H1 (cell line): ENCODE measurements around the gene DEDD2. TPM values are rescaled to one million over a fixed set of nuclear protein-coding genes. Genes with fewer than 3 reads are reported as not detected.
"Not testable (repeated sequence)": the region's sequence is repeated elsewhere in the genome, so short reads cannot be mapped to it uniquely, and the experiment has no call there.

ENCODE experiments used
- CTCF ChIA-PET: fragments of 300-600 bp; sonication (Branson Sonifier 250); formaldehyde crosslinking; loops from one replicate; lab custom pipeline; 2021; ENCODE audit not compliant: partially characterized antibody; lab: Charles Lee
- POLR2A ChIA-PET: fragments of 300-600 bp; sonication (Branson Sonifier 250); formaldehyde crosslinking; loops from one replicate; lab custom pipeline; 2021; ENCODE audit warnings: inconsistent platforms; ENCODE audit not compliant: partially characterized antibody; lab: Charles Lee
- DNase-seq, 2 experiments: peaks; one replicate each; pipeline versions ENCODE4 v3.0.0 to v3.0.0-alpha.2; 2010 to 2022; ENCODE audit warnings: low spot score in 2 of 2, low read depth in 1 of 2, mixed read lengths in 1 of 2
- FAIRE-seq: peaks from 2 replicates; lab custom pipeline; 2011; peaks lifted over from hg19 to GRCh38; lab: Jason Lieb, UNC
- H2AFZ ChIP-seq: 2 replicates; pipeline ENCODE4 v1.8.1; 2012; ENCODE audit warnings: low read length, inconsistent platforms
- H2AK5ac ChIP-seq: 2 replicates; pipeline ENCODE4 v1.6.1; 2013; ENCODE audit warnings: low read depth, low read length
- H2BK120ac ChIP-seq: replicated peaks from 2 replicates; pipeline ENCODE3; 2013; ENCODE audit warnings: low read depth, low read length, inconsistent platforms
- H2BK12ac ChIP-seq: 2 replicates; pipeline ENCODE4 v1.6.1; 2013; ENCODE audit warnings: low read depth, low read length
- H2BK15ac ChIP-seq: 2 replicates; pipeline ENCODE4 v1.6.1; 2013; ENCODE audit warnings: low read length
- H2BK20ac ChIP-seq: 2 replicates; pipeline ENCODE4 v1.6.1; 2013; ENCODE audit warnings: low read length
- H2BK5ac ChIP-seq: 2 replicates; pipeline ENCODE4 v1.6.1; 2013; ENCODE audit warnings: low read depth, low read length
- H3K14ac ChIP-seq: 2 replicates; pipeline ENCODE4 v1.6.1; 2013; ENCODE audit warnings: inconsistent platforms; ENCODE audit not compliant: insufficient read length
- H3K18ac ChIP-seq: 2 replicates; pipeline ENCODE4 v1.6.1; 2013; ENCODE audit warnings: low read length; ENCODE audit errors: extremely low read depth
- H3K23ac ChIP-seq: 2 replicates; pipeline ENCODE4 v1.6.1; 2013; ENCODE audit warnings: inconsistent platforms; ENCODE audit not compliant: insufficient read length
- H3K23me2 ChIP-seq: 2 replicates; pipeline ENCODE4 v1.6.1; 2013; ENCODE audit warnings: low read depth, low read length
- H3K27ac ChIP-seq: 2 replicates; pipeline ENCODE4 v1.6.1; 2011; ENCODE audit warnings: low read depth, low read length, inconsistent platforms
- H3K27me3 ChIP-seq, 4 experiments: replicated peaks in 1 of 4; 1 replicate in 1 of 4; 2 replicates in 3 of 4; pipeline versions ENCODE4 v1.6.1 to v1.8.1; 2011 to 2013; ENCODE audit warnings: low read length in 3 of 4, mild to moderate bottlenecking in 3 of 4, inconsistent platforms in 2 of 4, mixed read lengths in 2 of 4, moderate library complexity in 1 of 4; ENCODE audit not compliant: control insufficient read depth in 3 of 4, insufficient read depth in 3 of 4; ENCODE audit errors: extremely low read depth in 1 of 4
- H3K36me3 ChIP-seq, 4 experiments: 2 replicates each; pipeline versions ENCODE4 v1.6.1 to v1.8.1; 2011 to 2013; ENCODE audit warnings: mild to moderate bottlenecking in 4 of 4, low read length in 3 of 4, moderate library complexity in 2 of 4, control low read depth in 1 of 4, inconsistent platforms in 1 of 4; ENCODE audit not compliant: insufficient read depth in 4 of 4, control insufficient read depth in 2 of 4
- H3K4ac ChIP-seq: replicated peaks from 2 replicates; pipeline ENCODE3; 2013; ENCODE audit warnings: low read length, low read depth, mixed read lengths, inconsistent platforms; ENCODE audit not compliant: insufficient read length
- H3K4me1 ChIP-seq, 4 experiments: replicated peaks in 1 of 4; 1 replicate in 1 of 4; 2 replicates in 3 of 4; pipeline versions ENCODE4 v1.6.1 to v1.8.1; 2011 to 2013; ENCODE audit warnings: low read length in 3 of 4, inconsistent platforms in 2 of 4, mixed read lengths in 1 of 4; ENCODE audit not compliant: insufficient read depth in 4 of 4, control insufficient read depth in 3 of 4
- H3K4me2 ChIP-seq, 2 experiments: 2 replicates each; pipeline versions ENCODE4 v1.6.1 to v1.8.1; 2011 to 2013; ENCODE audit warnings: low read depth in 2 of 2, low read length in 2 of 2, control low read depth in 1 of 2, inconsistent platforms in 1 of 2, mild to moderate bottlenecking in 1 of 2; ENCODE audit not compliant: insufficient read depth in 1 of 2
- H3K4me3 ChIP-seq, 4 experiments: fragments of 200-600, 300-600 bp in 1 of 4; sonication (generic), shearing (Covaris generic), sonication (Bioruptor Twin) in 1 of 4; 2 replicates each; pipeline versions ENCODE4 v1.5.1 to v1.8.1; 2011 to 2016; ENCODE audit warnings: low read length in 4 of 4, low read depth in 3 of 4, control low read depth in 2 of 4, inconsistent platforms in 2 of 4, mild to moderate bottlenecking in 2 of 4, mixed read lengths in 1 of 4, moderate library complexity in 1 of 4; ENCODE audit not compliant: insufficient read depth in 2 of 4; ENCODE audit errors: extremely low read depth in 1 of 4
- H3K56ac ChIP-seq: replicated peaks from 2 replicates; pipeline ENCODE3; 2013; ENCODE audit warnings: low read depth, mild to moderate bottlenecking, mixed read lengths, low read length, inconsistent platforms; ENCODE audit not compliant: insufficient read length
- H3K79me1 ChIP-seq: 2 replicates; pipeline ENCODE4 v1.6.1; 2013; ENCODE audit warnings: low read depth, low read length, control low read depth
- H3K79me2 ChIP-seq, 2 experiments: 2 replicates each; pipeline versions ENCODE4 v1.6.1 to v1.8.1; 2012 to 2013; ENCODE audit warnings: low read length in 2 of 2, mild to moderate bottlenecking in 2 of 2, inconsistent platforms in 1 of 2; ENCODE audit not compliant: insufficient read depth in 2 of 2, control insufficient read depth in 1 of 2
- H3K9ac ChIP-seq, 4 experiments: replicated peaks in 1 of 4; 1 replicate in 1 of 4; 2 replicates in 3 of 4; pipeline versions ENCODE4 v1.6.1 to v1.8.1; 2011 to 2013; ENCODE audit warnings: low read depth in 3 of 4, low read length in 3 of 4, control low read depth in 2 of 4, mild to moderate bottlenecking in 2 of 4, moderate library complexity in 2 of 4, inconsistent platforms in 1 of 4; ENCODE audit errors: extremely low read depth in 1 of 4
- H3K9me3 ChIP-seq, 2 experiments: 2 replicates each; pipeline versions ENCODE4 v1.6.1 to v1.8.1; 2012 to 2013; ENCODE audit warnings: mild to moderate bottlenecking in 2 of 2, moderate library complexity in 2 of 2, control low read depth in 1 of 2, inconsistent platforms in 1 of 2, low read depth in 1 of 2, low read length in 1 of 2, mixed read lengths in 1 of 2; ENCODE audit not compliant: insufficient read depth in 2 of 2
- H4K20me1 ChIP-seq, 2 experiments: replicated peaks in 1 of 2; 2 replicates each; pipeline versions ENCODE3 to v1.8.1; 2011 to 2013; ENCODE audit warnings: inconsistent platforms in 2 of 2, low read length in 2 of 2, mild to moderate bottlenecking in 1 of 2; ENCODE audit not compliant: insufficient read depth in 2 of 2, control insufficient read depth in 1 of 2
- H4K5ac ChIP-seq: 2 replicates; pipeline ENCODE4 v1.6.1; 2013; ENCODE audit warnings: low read length, low read depth, mixed read lengths, inconsistent platforms; ENCODE audit not compliant: insufficient read length
- H4K8ac ChIP-seq: 2 replicates; pipeline ENCODE4 v1.8.0; 2013; ENCODE audit warnings: mild to moderate bottlenecking, moderate library complexity, low read length, inconsistent platforms; ENCODE audit not compliant: insufficient read depth; ENCODE audit errors: extremely low read depth
- H4K91ac ChIP-seq: replicated peaks from 2 replicates; pipeline ENCODE3; 2013; ENCODE audit warnings: low read length, mixed read lengths, inconsistent platforms; ENCODE audit not compliant: insufficient read length
- ASH2L ChIP-seq: fragments of 200-600, 300-600 bp; sonication (generic); IDR thresholded peaks from one replicate; pipeline ENCODE4 v1.7.1; 2017; ENCODE audit warnings: low read length
- CEBPB ChIP-seq: IDR thresholded peaks from 2 replicates; pipeline ENCODE4 v1.6.1; 2012; ENCODE audit warnings: low read depth, low read length
- CTBP2 ChIP-seq: IDR thresholded peaks from 2 replicates; pipeline ENCODE4 v1.7.0; 2011; ENCODE audit warnings: borderline replicate concordance, mild to moderate bottlenecking, moderate library complexity, mixed read lengths, low read length; ENCODE audit not compliant: insufficient read depth, insufficient read length
- SP2 ChIP-seq: IDR thresholded peaks from 2 replicates; pipeline ENCODE4 v1.6.1; 2012; ENCODE audit warnings: mild to moderate bottlenecking, low read length, inconsistent platforms
- TAF7 ChIP-seq: optimal IDR thresholded peaks from 2 replicates; pipeline ENCODE3; 2011; ENCODE audit warnings: low read depth, mild to moderate bottlenecking, inconsistent platforms, low read length, moderate library complexity, borderline replicate concordance
- WGBS, 2 experiments: shearing (Covaris generic) in 1 of 2; methylation state at CpG; one replicate each; pipeline versions ENCODE4 v1.1.6 to v1.1.7; 2013 to 2015; ENCODE audit warnings: low lambda C conversion rate in 2 of 2, mixed read lengths in 2 of 2, inconsistent platforms in 1 of 2, low coverage in 1 of 2, missing lambda C conversion rate in 1 of 2; ENCODE audit not compliant: insufficient replicate concordance in 2 of 2, insufficient coverage in 1 of 2, insufficient read length in 1 of 2; ENCODE audit errors: extremely low coverage in 1 of 2, missing lambda C conversion rate in 1 of 2; 5-methylcytosine and 5-hydroxymethylcytosine counted together
- polyA plus RNA-seq, 7 experiments: library from polyadenylated mRNA; depleted of rRNA in 3 of 7; stranded (reverse) in 5 of 7; unstranded in 2 of 7; fragments of >200 nt in 5 of 7; fragments of 200-250 nt in 2 of 7; gene quantifications; 1 replicate in 5 of 7; 2 replicates in 1 of 7; 4 replicates in 1 of 7; pipeline versions ENCODE4 v1.2.1 to v1.2.3, GENCODE V29; 2011 to 2013; ENCODE audit warnings: missing spikeins in 2 of 7, mixed read lengths in 2 of 7
- total RNA-seq: library from RNA; stranded (reverse); fragmentation: NEBNext Ultra II Directional; extraction: Animal tissue kit (Norgen Biotek cat#: 25700); gene quantifications from 2 replicates; pipeline ENCODE4 v1.2.1, GENCODE V29; 2021

Gene DEDD2
- total and polyA plus RNA-seq, 2 of the 8 experiments (the other 6 are each of a cell fraction or from before 2014, with no cell fraction given) = 37.8 to 65.0 TPM

DNA sequence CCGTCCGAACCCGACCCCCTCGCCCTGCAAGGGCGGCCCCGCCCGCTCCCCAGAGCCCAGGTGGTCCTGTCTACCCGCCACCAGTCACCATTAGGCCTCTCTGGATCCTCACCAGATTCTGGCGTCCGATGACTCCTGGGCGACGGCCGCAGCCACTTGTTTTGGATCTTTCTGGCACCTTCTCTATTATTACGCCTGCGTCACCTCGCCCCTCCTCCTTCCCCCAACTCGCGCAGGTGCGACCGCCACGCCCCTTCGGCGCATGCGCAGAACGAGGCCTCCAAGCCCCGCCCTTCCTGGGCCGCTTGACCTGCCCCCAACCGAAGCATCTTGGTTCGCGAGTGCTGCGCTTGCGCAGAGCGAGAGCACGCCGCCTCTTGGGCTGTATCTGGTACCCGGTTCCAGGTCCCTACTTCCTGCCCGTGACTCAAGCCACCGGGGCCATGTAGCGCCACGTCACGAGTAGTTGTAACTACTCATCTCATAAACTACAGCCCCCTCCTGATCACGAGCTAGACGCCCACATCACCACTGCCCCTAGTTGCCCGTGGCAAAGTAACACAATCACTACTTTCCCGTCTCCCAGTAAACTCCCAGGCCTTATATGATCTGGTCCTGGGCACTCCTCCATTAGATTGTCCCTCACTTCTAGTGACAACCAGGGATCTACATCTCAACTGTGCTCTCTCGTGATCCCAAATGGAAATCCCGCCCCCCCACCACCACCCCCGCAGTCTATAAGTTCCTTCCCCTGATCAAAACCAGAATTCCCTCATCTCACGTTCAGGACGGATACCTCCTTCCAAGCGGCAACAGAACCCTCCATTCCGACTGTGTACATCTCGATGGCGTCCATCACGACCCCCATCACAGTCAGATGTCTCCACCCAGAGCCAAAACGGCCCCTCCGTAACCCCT lies at the start of gene DEDD2 (continued):
- TF ChIP-seq SP2 = no peak
- TF ChIP-seq CTBP2 = no peak
- TF ChIP-seq CEBPB = no peak
- TF ChIP-seq ASH2L = no peak
- TF ChIP-seq TAF7 = peak; percentile 33

DNA sequence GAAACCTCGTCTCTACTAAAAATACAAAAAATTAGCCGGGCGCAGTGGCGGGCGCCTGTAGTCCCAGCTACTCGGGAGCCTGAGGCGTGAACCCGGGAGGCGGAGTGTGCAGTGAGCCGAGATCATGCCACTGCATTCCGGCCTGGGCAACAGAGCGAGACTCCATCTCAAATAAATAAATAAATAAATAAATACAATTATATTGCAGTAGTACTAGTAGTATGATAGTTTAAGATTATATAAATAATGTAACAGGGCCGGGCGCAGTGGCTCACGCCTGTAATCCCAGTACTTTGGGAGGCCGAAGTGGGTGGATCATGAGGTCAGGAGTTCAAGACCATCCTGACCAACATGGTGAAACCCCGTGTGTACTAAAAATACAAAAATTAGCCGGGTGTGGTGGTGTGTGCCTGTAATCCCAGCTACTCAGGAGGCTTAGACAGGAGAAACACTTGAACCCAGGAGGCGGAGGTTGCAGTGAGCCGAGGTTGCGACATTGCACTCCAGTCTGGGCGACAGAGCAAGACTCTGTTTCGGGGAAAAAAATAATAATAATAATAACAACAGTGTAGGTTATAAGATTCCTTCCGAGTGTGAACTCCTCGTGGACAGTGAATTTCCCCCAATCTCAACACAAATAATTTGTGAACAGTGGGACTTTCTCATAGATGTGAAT lies 49.6 kb upstream of the DEDD2 start:
- H3K18ac ChIP-seq, H3K56ac ChIP-seq, H4K91ac ChIP-seq, H3K23ac ChIP-seq, H3K79me1 ChIP-seq, H4K5ac ChIP-seq, H2BK20ac ChIP-seq, DNase-seq, H3K4ac ChIP-seq, H3K27ac ChIP-seq, H2AK5ac ChIP-seq, H2BK15ac ChIP-seq, H2BK5ac ChIP-seq, H3K14ac ChIP-seq, H3K9me3 ChIP-seq, H3K36me3 ChIP-seq, H3K79me2 ChIP-seq, H3K27me3 ChIP-seq, H3K9ac ChIP-seq, H2BK120ac ChIP-seq, H4K20me1 ChIP-seq, FAIRE-seq, H2AFZ ChIP-seq, H4K8ac ChIP-seq: not testable (repeated sequence)
- Histone ChIP-seq H2BK12ac (peak overlapping the region; percentile 85; the same call in 1 of the 2 replicates), H3K4me2 (peak overlapping the region; percentile 86 to 98; a peak in 3 of 4 replicates), H3K23me2 (peaks cover 10% of the 10 kb centered on the region; the same call in 1 of the 2 replicates), H3K4me1 (peaks cover 2 to 21% (median 10%) of the 10 kb centered on the region in 4 experiments), H3K4me3 (peak overlapping the region in 3 of 4 experiments; percentile 75 to 99 (median 89); a peak in 5 of 8 replicates)
- 92% methylated on average over 25 of the region's 25 CpGs; no CpG with 5 or more reads in 1 of the 2 experiments for WGBS, 2 experiments
- ChIA-PET CTCF (interaction anchor here (0.6 to 4.4 kb wide), 6 partner anchors 9 to 105 kb away, joined by 3 to 35 read pairs (median 4); no protein-coding TSS in a partner anchor), POLR2A (interaction anchor here (1.0 to 1.8 kb wide), 7 partner anchors 11 to 52 kb away, joined by 3 to 7 read pairs (median 4); no protein-coding TSS in a partner anchor)
